HG03039 (cell line): ENCODE measurements around the gene N4BP2.

Source experiments
- ATAC-seq: cut with Tn5 transposase; IDR thresholded peaks from one replicate; pipeline ENCODE4 v1.9.1; 2021; ENCODE audit warnings: mild to moderate bottlenecking, moderate library complexity; ENCODE audit not compliant: unreplicated experiment

The N4BP2 gene

GRCh38 chr4:40190465-40190864, 133.8 kb downstream of the N4BP2 start:
- ATAC-seq: no peak

- no peak for ATAC-seq
These were observed 134.5 kb downstream of the N4BP2 start for GRCh38 chr4:40190880-40191815.

GRCh38 chr4:40192114-40193015, 135.7 kb downstream of the N4BP2 start:
- no peak for ATAC-seq

- no peak for ATAC-seq
These were observed 136.4 kb downstream of the N4BP2 start for GRCh38 chr4:40193016-40193571.

GRCh38 chr4:40193578-40193977, 136.9 kb downstream of the N4BP2 start:
- no peak for ATAC-seq

GRCh38 chr4:40194602-40195161, 138.0 kb downstream of the N4BP2 start:
- ATAC-seq: no peak

- no peak for ATAC-seq
These were observed 138.8 kb downstream of the N4BP2 start for GRCh38 chr4:40195182-40196177.

- no peak for ATAC-seq
These were observed 139.6 kb downstream of the N4BP2 start for GRCh38 chr4:40196272-40196671.

- ATAC-seq: no peak
These were observed 140.2 kb downstream of the N4BP2 start, which contains the start of gene RHOH for GRCh38 chr4:40196724-40197281. Gene RHOH (plus strand): TSS chr4:40197031. CDS start chr4:40243387, 46,356 bp downstream.

- ATAC-seq: no peak
These were observed 141.4 kb downstream of the N4BP2 start for GRCh38 chr4:40197879-40198689.

GRCh38 chr4:40199179-40199670, 142.6 kb downstream of the N4BP2 start:
- no peak for ATAC-seq

- ATAC-seq: peak; percentile 40
These were observed 143.6 kb downstream of the N4BP2 start for GRCh38 chr4:40199999-40200874.

- no peak for ATAC-seq
These were observed 144.5 kb downstream of the N4BP2 start for GRCh38 chr4:40200875-40201801.

GRCh38 chr4:40201898-40202297, 145.2 kb downstream of the N4BP2 start:
- ATAC-seq: no peak

GRCh38 chr4:40202474-40202873, 145.8 kb downstream of the N4BP2 start:
- no peak for ATAC-seq
